Body of pancreas (tissue), 4 donors: ENCODE measurements around the gene UTP15. TPM values are rescaled to one million over a fixed set of nuclear protein-coding genes. Genes with fewer than 3 reads are reported as not detected.

ENCODE experiments used
- ATAC-seq: fragments of 150-250 bp; one replicate; pipeline ENCODE4 v1.9.1; 2016
- DNase-seq, 4 donors: peaks; one replicate each; pipeline ENCODE4 v3.0.0-alpha.2; 2019
- H3K27ac ChIP-seq, 4 donors: fragments of 200-600 bp; sonication (generic); 1 replicate in 3 of 4; 2 replicates in 1 of 4; pipeline versions ENCODE4 v1.5.1 to v1.6.1; 2016 to 2019; ENCODE audit warnings: mild to moderate bottlenecking in 1 of 4, mixed read lengths in 1 of 4, moderate library complexity in 1 of 4
- H3K27me3 ChIP-seq, 2 donors: fragments of 200-600 bp; sonication (generic); one replicate each; pipeline ENCODE4 v1.6.0; 2016; ENCODE audit warnings: mild to moderate bottlenecking in 1 of 2
- H3K36me3 ChIP-seq, 2 donors: fragments of 200-600 bp; sonication (generic); replicated peaks in 1 of 2; 2 replicates each; pipeline ENCODE4 v1.5.1; 2016; ENCODE audit warnings: low read depth in 2 of 2; ENCODE audit not compliant: insufficient read depth in 1 of 2
- H3K4me1 ChIP-seq: fragments of 200-600 bp; sonication (generic); one replicate; pipeline ENCODE4 v1.6.0; 2016
- H3K4me3 ChIP-seq, 2 donors: fragments of 200-600 bp; sonication (generic); 1 replicate in 1 of 2; 2 replicates in 1 of 2; pipeline ENCODE4 v1.5.1; 2016 to 2019
- H3K9me3 ChIP-seq, 3 donors: fragments of 200-600 bp; sonication (generic); 1 replicate in 2 of 3; 2 replicates in 1 of 3; pipeline ENCODE4 v1.5.1; 2016
- CTCF ChIP-seq, 7 experiments: fragments of 450-650 bp in 4 of 7; fragments of 200-600 bp in 3 of 7; sonication (generic) in 3 of 7; IDR thresholded peaks; one replicate each; pipeline ENCODE4 v1.5.1; 2016 to 2019; ENCODE audit warnings: antibody characterized with exemption in 7 of 7
- POLR2A ChIP-seq, 3 donors: fragments of 450-650 bp; IDR thresholded peaks; one replicate each; pipeline ENCODE4 v1.6.1; 2016; ENCODE audit warnings: antibody characterized with exemption in 3 of 3, mild to moderate bottlenecking in 2 of 3
- WGBS, 2 donors: methylation state at CpG; one replicate each; pipeline ENCODE4 v1.1.5; 2017; 5-methylcytosine and 5-hydroxymethylcytosine counted together
- intact Hi-C: fragments of 100-400 bp; cut with DNase I; formaldehyde crosslinking; loops from one replicate; pipeline ENCODE4 v1.15.1; 2023
- total RNA-seq, 2 donors: library from RNA; depleted of rRNA; stranded (reverse); fragments of >200 nt; gene quantifications; one replicate each; pipeline ENCODE4 v1.1.0, GENCODE V29; 2016

The UTP15 gene
- total RNA-seq, 2 donors from 2014 or later, result 4.2 to 27.4 TPM

DNA sequence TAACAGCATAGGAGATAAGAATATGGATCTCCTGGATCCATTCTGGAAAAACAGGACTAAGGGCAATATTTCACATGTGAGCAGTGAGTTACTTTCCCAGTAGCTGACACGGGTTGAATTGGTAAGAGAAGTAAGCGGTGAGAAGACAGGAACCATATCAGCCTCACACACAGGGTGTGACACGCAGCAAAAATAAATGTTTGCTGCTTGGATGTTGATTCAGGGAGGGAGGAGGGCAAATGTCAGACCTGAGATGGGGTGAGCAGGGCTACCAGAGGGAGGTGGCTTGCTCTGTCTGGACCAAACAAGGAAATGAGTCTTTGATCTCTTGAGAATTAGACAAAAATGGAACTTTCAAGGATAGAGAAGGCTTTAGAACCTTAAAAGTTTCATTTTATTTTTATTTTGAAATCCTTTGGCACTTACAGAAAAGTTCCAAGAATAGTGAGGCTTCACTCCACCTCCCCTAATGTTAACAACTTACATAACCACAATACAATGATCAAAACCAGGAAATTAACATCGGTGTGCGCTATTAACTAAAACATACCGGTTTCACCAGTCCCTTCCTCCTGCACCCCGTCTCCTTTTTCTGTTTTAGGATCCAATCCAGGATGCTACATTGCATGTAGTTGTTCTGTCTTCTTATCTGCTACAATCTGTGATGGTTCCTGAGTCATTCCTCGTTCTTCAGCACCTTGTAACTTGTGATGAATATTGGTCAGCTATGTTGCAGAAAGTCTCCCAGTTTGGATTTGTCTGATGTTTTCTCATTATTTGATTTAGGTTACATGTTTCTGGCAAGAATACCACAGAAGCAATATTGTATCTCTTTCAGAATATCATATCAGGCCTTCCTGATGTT, 39.9 kb downstream of the UTP15 start:
- TF ChIP-seq POLR2A (IDR thresholded peaks at IDR 0.05) (no peak), CTCF (IDR thresholded peaks at IDR 0.05) (no peak)
- Histone ChIP-seq H3K4me1 (peaks cover 25% of the 10 kb centered on the region), H3K27ac (peak overlapping the region; percentile 26 to 78 (median 51)), H3K36me3 (no peaks in the 10 kb centered on the region), H3K9me3 (no peaks in the 10 kb centered on the region), H3K4me3 (no peak overlapping the region), H3K27me3 (no peaks in the 10 kb centered on the region)
- DNase-seq (peak; percentile 53 to 77 (median 62)), ATAC-seq (peak; percentile 96)
- intact Hi-C loops, result no loop called here
- WGBS, 2 donors, result 18 to 24% methylated on average over 8 of the region's 8 CpGs

DNA sequence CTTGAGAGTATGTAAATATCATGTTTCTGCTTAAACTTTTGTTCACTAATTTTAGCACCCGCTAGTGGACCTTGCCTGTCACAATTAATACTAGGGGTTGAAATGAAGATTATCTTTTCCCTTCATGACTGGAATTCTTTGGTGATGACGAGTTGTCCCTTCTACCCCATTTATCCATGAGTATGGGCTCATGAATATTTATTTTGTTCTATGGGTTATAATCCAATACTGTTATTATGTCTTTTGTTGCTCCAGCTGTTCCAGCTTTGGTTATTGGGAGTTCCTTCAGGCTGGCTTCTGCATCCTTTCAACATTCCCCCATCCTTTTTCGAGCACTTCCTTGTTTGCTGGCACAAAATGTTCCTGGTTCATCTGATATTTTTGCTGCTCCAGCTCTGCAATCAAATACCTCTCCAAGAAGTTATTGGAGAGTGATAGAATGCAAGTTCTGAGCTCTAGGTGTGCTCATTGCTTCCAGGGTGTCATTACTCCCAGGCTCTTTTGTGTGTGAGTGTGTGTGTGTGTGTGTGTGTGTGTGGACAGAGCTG, 40.7 kb downstream of the UTP15 start:
- H3K27ac ChIP-seq, result peak overlapping the region in 2 of 4 donors; percentile 47 to 78
- no peak for TF ChIP-seq CTCF (IDR thresholded peaks at IDR 0.05)
- TF ChIP-seq POLR2A (IDR thresholded peaks at IDR 0.05), result no peak
- H3K9me3 ChIP-seq, result no peaks in the 10 kb centered on the region
- H3K4me3 ChIP-seq, result no peak overlapping the region
- WGBS, 2 donors, result 41 to 51% methylated on average over 3 of the region's 3 CpGs
- intact Hi-C loops, result no loop called here
- DNase-seq, result peak in 1 of 4 donors; percentile 27
- H3K36me3 ChIP-seq, result no peaks in the 10 kb centered on the region
- H3K27me3 ChIP-seq, result no peaks in the 10 kb centered on the region
- peak; percentile 39 for ATAC-seq
- peaks cover 25% of the 10 kb centered on the region for H3K4me1 ChIP-seq

GRCh38 chr5:73607228-73607627, 41.7 kb downstream of the UTP15 start:
- intact Hi-C loops, result no loop called here
- Histone ChIP-seq H3K9me3 (no peaks in the 10 kb centered on the region), H3K4me3 (no peak overlapping the region), H3K27me3 (no peaks in the 10 kb centered on the region), H3K4me1 (peaks cover 25% of the 10 kb centered on the region), H3K36me3 (no peaks in the 10 kb centered on the region), H3K27ac (no peak overlapping the region)
- TF ChIP-seq POLR2A (IDR thresholded peaks at IDR 0.05) (no peak), CTCF (IDR thresholded peaks at IDR 0.05) (no peak)
- ATAC-seq (no peak), DNase-seq (no peak)

- no peak overlapping the region for H3K4me3 ChIP-seq
- H3K36me3 ChIP-seq, result no peaks in the 10 kb centered on the region
- peak in 1 of 7 experiments; percentile 1 for TF ChIP-seq CTCF (IDR thresholded peaks at IDR 0.05)
- no peak for TF ChIP-seq POLR2A (IDR thresholded peaks at IDR 0.05)
- no peaks in the 10 kb centered on the region for H3K27me3 ChIP-seq
- DNase-seq, result no peak
- WGBS, 2 donors, result 16 to 27% methylated on average over 3 of the region's 3 CpGs
- H3K9me3 ChIP-seq, result no peaks in the 10 kb centered on the region
- peaks cover 12% of the 10 kb centered on the region for H3K4me1 ChIP-seq
- intact Hi-C loops, result no loop called here
- peak; percentile 59 for ATAC-seq
- H3K27ac ChIP-seq, result peak overlapping the region in 2 of 4 donors; percentile 2 to 7
Observed at GRCh38 chr5:73612799-73613198, 47.3 kb downstream of the UTP15 start.
